Measurements from ENCODE around the gene TM4SF20.
"Not testable (repeated sequence)": the region's sequence is repeated elsewhere in the genome, so short reads cannot be mapped to it uniquely, and the experiment has no call there.

The TM4SF20 gene

GRCh38 chr2:227388537-227389011 lies 9.5 kb upstream of the TM4SF20 start:
- no peak for TF ChIP-seq GATA3 (IDR thresholded peaks at IDR 0.05; ENCODE audit: low read depth, low read length)

- TF ChIP-seq GATA2, GATA3 (IDR thresholded peaks at IDR 0.05; ENCODE audit: low read depth, low read length): not testable (repeated sequence)
Observed at GRCh38 chr2:227387583-227387982, 8.5 kb upstream of the TM4SF20 start, which contains the start of gene SCYGR1. TSS of gene SCYGR1 (minus strand) at chr2:227387949. CDS start at chr2:227387949, 0 bp downstream.

- TF ChIP-seq GATA2 (IDR thresholded peaks at IDR 0.05; ENCODE audit: low read depth, low read length): no peak
Observed at GRCh38 chr2:227386630-227387029, 7.5 kb upstream of the TM4SF20 start.

GRCh38 chr2:227383686-227384085 lies 4.6 kb upstream of the TM4SF20 start:
- TF ChIP-seq GATA3 (IDR thresholded peaks at IDR 0.05; ENCODE audit: low read depth, low read length) (no peak), GATA2 (IDR thresholded peaks at IDR 0.05; ENCODE audit: low read depth, low read length) (no peak)

GRCh38 chr2:227378371-227378782 lies 729 bp downstream of the TM4SF20 start:
- no peak for TF ChIP-seq GATA3 (IDR thresholded peaks at IDR 0.05; ENCODE audit: low read depth, low read length)
- TF ChIP-seq GATA2 (IDR thresholded peaks at IDR 0.05; ENCODE audit: low read depth, low read length): no peak

- TF ChIP-seq GATA3 (IDR thresholded peaks at IDR 0.05; ENCODE audit: low read depth, low read length) (no peak), GATA2 (IDR thresholded peaks at IDR 0.05; ENCODE audit: low read depth, low read length) (no peak)
Observed at GRCh38 chr2:227377467-227378351, 1.4 kb downstream of the TM4SF20 start.

GRCh38 chr2:227376656-227377396 lies 2.3 kb downstream of the TM4SF20 start:
- TF ChIP-seq GATA3 (IDR thresholded peaks at IDR 0.05; ENCODE audit: low read depth, low read length): no peak
- TF ChIP-seq GATA2 (IDR thresholded peaks at IDR 0.05; ENCODE audit: low read depth, low read length): no peak

- TF ChIP-seq GATA2 (IDR thresholded peaks at IDR 0.05; ENCODE audit: low read depth, low read length): no peak
- no peak for TF ChIP-seq GATA3 (IDR thresholded peaks at IDR 0.05; ENCODE audit: low read depth, low read length)
Observed at GRCh38 chr2:227374158-227374557, 4.9 kb downstream of the TM4SF20 start.

- TF ChIP-seq GATA2 (IDR thresholded peaks at IDR 0.05; ENCODE audit: low read depth, low read length) (no peak), GATA3 (IDR thresholded peaks at IDR 0.05; ENCODE audit: low read depth, low read length) (no peak)
Observed at GRCh38 chr2:227373389-227373788, 5.7 kb downstream of the TM4SF20 start.

GRCh38 chr2:227370791-227371312 lies 8.3 kb downstream of the TM4SF20 start:
- no peak for TF ChIP-seq GATA3 (IDR thresholded peaks at IDR 0.05; ENCODE audit: low read depth, low read length)
- TF ChIP-seq GATA2 (IDR thresholded peaks at IDR 0.05; ENCODE audit: low read depth, low read length): no peak

- no peak for TF ChIP-seq GATA2 (IDR thresholded peaks at IDR 0.05; ENCODE audit: low read depth, low read length)
Observed at GRCh38 chr2:227370092-227370491, 9.0 kb downstream of the TM4SF20 start.

GRCh38 chr2:227368574-227368973 lies 10.5 kb downstream of the TM4SF20 start:
- TF ChIP-seq GATA3 (IDR thresholded peaks at IDR 0.05; ENCODE audit: low read depth, low read length) (no peak), GATA2 (IDR thresholded peaks at IDR 0.05; ENCODE audit: low read depth, low read length) (no peak)

- no peak for TF ChIP-seq GATA3 (IDR thresholded peaks at IDR 0.05; ENCODE audit: low read depth, low read length)
- TF ChIP-seq GATA2 (IDR thresholded peaks at IDR 0.05; ENCODE audit: low read depth, low read length): no peak
Observed at GRCh38 chr2:227367427-227367795, 11.7 kb downstream of the TM4SF20 start.

- no peak for TF ChIP-seq GATA3 (IDR thresholded peaks at IDR 0.05; ENCODE audit: low read depth, low read length)
- TF ChIP-seq GATA2 (IDR thresholded peaks at IDR 0.05; ENCODE audit: low read depth, low read length): no peak
Observed at GRCh38 chr2:227366769-227367426, 12.2 kb downstream of the TM4SF20 start.
